ENCODE results near the gene CCDC78. TPM values are rescaled to one million over a fixed set of nuclear protein-coding genes. Genes with fewer than 3 reads are reported as not detected.

The CCDC78 gene
- total RNA-seq, 1 donor from 2014 or later, result not detected

DNA sequence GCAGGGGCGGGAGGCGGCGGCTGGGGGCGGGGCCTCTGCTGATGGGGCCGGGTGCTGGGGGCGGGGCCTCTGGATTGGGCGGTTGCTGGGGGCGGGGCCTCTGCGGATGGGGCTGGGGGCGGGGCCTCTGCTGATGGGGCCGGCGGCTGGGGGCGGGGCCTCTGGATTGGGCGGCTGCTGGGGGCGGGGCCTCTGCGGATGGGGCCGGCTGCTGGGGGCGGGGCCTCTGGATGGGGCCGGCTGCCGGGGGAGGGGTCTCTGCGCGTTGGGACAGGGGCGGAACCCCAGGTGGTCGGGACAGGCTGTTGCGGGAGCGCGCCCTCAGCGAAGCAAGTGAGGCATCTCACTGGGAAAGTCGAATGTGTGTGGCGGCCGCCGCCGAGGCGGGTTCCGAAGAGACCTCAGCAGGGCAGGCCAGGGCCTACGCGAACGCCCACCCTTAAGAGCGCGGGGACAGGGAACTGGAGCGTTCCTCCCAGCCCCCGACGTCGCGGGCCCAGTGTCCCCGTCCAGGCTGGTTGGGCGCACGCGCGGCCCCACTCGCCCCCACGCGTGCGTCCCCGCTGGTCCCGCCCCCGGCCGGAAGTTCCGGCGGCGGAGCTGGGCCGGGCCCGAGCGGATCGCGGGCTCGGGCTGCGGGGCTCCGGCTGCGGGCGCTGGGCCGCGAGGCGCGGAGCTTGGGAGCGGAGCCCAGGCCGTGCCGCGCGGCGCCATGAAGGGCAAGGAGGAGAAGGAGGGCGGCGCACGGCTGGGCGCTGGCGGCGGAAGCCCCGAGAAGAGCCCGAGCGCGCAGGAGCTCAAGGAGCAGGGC lies 46.2 kb downstream of the CCDC78 start, which contains the start of gene STUB1:
STUB1 (plus strand) TSS at position 597 of the 811 bp plus-strand sequence; CDS start at position 713, 116 bp downstream.
- Histone ChIP-seq H3K4me1 (ENCODE audit: control insufficient read depth in 3 of 3, insufficient read depth in 3 of 3, low read length in 3 of 3) (peaks cover 43 to 51% (median 48%) of the 10 kb centered on the region in 3 donors), H3K27ac (ENCODE audit: low read depth, low read length) (peak within 1 kb of the TSS; percentile 79)

DNA sequence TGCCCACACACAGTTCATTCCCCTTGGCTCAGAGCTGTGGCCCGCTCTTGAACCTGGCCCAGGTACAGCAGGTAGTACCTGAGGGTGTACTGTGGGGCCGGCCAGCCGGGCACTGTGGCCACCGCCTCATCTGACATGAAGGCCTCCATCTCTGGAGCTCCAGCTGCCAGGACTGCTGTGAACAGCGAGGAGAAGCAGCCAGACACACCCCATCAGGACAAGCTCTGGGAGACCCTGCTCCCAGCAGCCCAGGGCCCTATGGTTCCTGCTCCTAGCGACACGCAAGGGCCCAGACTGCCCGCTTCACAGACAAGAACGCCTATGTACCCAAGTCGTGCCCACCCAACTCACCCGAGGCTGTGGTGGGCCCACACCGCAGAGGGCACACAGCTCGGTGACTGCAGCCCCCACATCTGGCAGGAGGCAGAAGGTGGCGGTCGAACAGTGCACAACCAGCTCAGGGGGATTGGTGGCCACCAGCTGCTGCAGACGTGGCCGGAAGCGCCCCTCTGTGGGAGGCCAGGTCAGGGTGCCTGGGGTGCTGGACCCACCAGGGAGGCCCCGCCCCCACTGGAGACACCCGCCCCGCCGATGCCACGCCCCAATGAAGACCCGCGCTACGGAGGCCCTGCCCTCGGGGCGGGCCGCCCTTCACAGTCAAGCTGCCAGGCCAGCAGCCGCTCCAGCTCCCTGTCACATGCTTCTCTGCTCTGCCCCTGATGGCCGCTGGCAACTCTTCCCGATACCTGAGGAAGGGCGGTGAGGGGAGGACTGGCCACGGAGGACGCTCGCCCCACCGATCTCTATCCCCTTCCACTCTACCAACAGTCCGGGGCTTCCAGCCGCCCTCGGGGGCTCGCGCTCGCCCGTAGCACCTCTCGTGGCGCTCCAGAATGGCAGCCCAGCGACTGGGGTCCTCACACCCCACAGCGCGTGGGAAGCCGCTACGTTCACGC lies 47.1 kb downstream of the CCDC78 start:
- H3K9me3 ChIP-seq (ENCODE audit: control insufficient read depth in 3 of 3, low read length in 3 of 3), result no peaks in the 10 kb centered on the region
- peaks cover 0 to 16% (median 7%) of the 10 kb centered on the region in 3 donors for H3K27me3 ChIP-seq (ENCODE audit: control insufficient read depth in 3 of 3, insufficient read depth in 3 of 3, low read length in 3 of 3)
- H3K9ac ChIP-seq (ENCODE audit: low read depth in 1 of 3, low read length in 3 of 3), result peak overlapping the region; percentile 51 to 75 (median 56)
- peak overlapping the region; percentile 63 to 70 (median 69) for H3K4me3 ChIP-seq (ENCODE audit: low read length in 3 of 3)
- peak overlapping the region; percentile 71 for H3K27ac ChIP-seq (ENCODE audit: low read depth, low read length)
- peaks cover 16 to 19% (median 18%) of the 10 kb centered on the region in 3 donors for H3K36me3 ChIP-seq (ENCODE audit: control insufficient read depth in 3 of 3, insufficient read depth in 3 of 3, low read length in 3 of 3)
- peaks cover 37 to 48% (median 46%) of the 10 kb centered on the region in 3 donors for H3K4me1 ChIP-seq (ENCODE audit: control insufficient read depth in 3 of 3, insufficient read depth in 3 of 3, low read length in 3 of 3)

More for the DNA sequence above, 46.2 kb downstream of the CCDC78 start, which contains the start of gene STUB1:
- Histone ChIP-seq H3K9ac (ENCODE audit: low read depth in 1 of 3, low read length in 3 of 3) (peak within 1 kb of the TSS; percentile 86 to 93 (median 88)), H3K9me3 (ENCODE audit: control insufficient read depth in 3 of 3, low read length in 3 of 3) (no peaks in the 10 kb centered on the region), H3K27me3 (ENCODE audit: control insufficient read depth in 3 of 3, insufficient read depth in 3 of 3, low read length in 3 of 3) (peaks cover 0 to 13% (median 3%) of the 10 kb centered on the region in 3 donors), H3K36me3 (ENCODE audit: control insufficient read depth in 3 of 3, insufficient read depth in 3 of 3, low read length in 3 of 3) (peaks cover 16 to 19% (median 18%) of the 10 kb centered on the region in 3 donors), H3K4me3 (ENCODE audit: low read length in 3 of 3) (peak within 1 kb of the TSS; percentile 81 to 86 (median 85))

DNA sequence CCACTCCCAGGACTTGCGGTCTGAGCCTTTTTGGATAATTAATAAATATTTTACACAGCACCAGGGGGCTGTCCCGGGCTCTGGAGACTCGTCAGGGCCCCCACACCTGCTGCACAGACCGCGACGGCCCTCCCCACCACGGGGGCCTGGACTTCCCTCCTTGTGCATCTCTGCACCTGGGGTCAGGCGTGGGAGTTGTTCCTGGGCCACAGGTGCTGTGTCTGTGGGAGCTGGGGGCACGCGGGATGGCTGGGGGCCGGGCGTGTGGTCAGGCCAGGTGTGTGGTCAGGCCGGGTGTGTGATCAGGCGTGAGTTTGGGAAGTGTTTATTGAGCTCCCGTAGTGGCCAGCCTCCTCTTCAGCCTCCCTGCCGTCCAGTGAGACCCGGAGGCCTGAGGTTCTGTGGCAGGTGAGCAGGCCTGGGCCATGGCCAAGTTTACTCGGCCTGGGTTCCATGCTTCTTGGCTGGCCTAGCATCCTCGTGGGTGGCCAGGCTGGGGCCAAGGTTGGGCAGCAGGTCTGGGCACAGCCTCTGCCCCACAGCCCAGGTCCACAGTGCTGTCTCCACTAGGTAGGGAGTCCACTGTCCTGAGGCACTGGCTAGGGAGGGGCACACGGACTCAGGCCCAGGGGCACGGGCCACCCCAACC lies 47.9 kb downstream of the CCDC78 start:
- Histone ChIP-seq H3K27me3 (ENCODE audit: control insufficient read depth in 3 of 3, insufficient read depth in 3 of 3, low read length in 3 of 3) (peaks cover 0 to 16% (median 7%) of the 10 kb centered on the region in 3 donors), H3K4me1 (ENCODE audit: control insufficient read depth in 3 of 3, insufficient read depth in 3 of 3, low read length in 3 of 3) (peaks cover 31 to 43% (median 40%) of the 10 kb centered on the region in 3 donors), H3K27ac (ENCODE audit: low read depth, low read length) (no peak overlapping the region), H3K4me3 (ENCODE audit: low read length in 3 of 3) (no peak overlapping the region), H3K36me3 (ENCODE audit: control insufficient read depth in 3 of 3, insufficient read depth in 3 of 3, low read length in 3 of 3) (peaks cover 17 to 24% (median 18%) of the 10 kb centered on the region in 3 donors), H3K9ac (ENCODE audit: low read depth in 1 of 3, low read length in 3 of 3) (no peak overlapping the region), H3K9me3 (ENCODE audit: control insufficient read depth in 3 of 3, low read length in 3 of 3) (no peaks in the 10 kb centered on the region)

DNA sequence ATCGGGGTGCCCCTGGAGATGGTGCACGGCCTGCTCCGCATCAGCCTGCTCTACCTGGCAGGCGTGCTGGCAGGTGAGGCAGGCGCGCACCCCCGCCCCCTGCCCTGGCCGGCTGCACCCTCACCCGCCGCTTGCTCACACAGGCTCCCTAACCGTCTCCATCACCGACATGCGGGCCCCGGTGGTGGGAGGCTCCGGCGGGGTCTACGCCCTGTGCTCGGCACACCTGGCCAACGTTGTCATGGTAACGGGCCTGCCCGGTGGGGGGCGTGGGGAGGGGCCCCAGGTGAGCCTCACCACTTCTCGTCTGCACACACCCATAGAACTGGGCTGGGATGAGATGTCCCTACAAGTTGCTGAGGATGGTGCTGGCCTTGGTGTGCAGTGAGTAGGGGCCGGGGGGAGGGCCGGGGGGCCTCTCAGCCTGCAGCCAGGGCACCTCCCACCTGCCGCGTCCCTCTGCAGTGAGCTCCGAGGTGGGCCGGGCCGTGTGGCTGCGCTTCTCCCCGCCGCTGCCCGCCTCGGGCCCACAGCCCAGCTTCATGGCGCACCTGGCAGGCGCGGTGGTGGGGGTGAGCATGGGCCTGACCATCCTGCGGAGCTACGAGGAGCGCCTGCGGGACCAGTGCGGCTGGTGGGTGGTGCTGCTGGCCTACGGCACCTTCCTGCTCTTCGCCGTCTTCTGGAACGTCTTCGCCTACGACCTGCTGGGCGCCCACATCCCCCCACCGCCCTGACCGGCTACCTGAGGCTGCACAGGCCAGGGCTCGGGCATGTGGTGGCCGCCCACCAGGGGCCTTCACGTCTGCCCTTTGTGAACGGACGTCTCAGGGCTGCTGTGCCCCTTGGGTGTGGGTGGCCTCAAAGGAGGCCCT lies 48.7 kb downstream of the CCDC78 start:
- Histone ChIP-seq H3K4me1 (ENCODE audit: control insufficient read depth in 3 of 3, insufficient read depth in 3 of 3, low read length in 3 of 3) (peaks cover 24 to 35% (median 32%) of the 10 kb centered on the region in 3 donors), H3K4me3 (ENCODE audit: low read length in 3 of 3) (no peak overlapping the region), H3K36me3 (ENCODE audit: control insufficient read depth in 3 of 3, insufficient read depth in 3 of 3, low read length in 3 of 3) (peaks cover 17 to 24% (median 19%) of the 10 kb centered on the region in 3 donors), H3K27ac (ENCODE audit: low read depth, low read length) (no peak overlapping the region), H3K27me3 (ENCODE audit: control insufficient read depth in 3 of 3, insufficient read depth in 3 of 3, low read length in 3 of 3) (peaks cover 0 to 16% (median 7%) of the 10 kb centered on the region in 3 donors), H3K9me3 (ENCODE audit: control insufficient read depth in 3 of 3, low read length in 3 of 3) (no peaks in the 10 kb centered on the region), H3K9ac (ENCODE audit: low read depth in 1 of 3, low read length in 3 of 3) (no peak overlapping the region)

DNA sequence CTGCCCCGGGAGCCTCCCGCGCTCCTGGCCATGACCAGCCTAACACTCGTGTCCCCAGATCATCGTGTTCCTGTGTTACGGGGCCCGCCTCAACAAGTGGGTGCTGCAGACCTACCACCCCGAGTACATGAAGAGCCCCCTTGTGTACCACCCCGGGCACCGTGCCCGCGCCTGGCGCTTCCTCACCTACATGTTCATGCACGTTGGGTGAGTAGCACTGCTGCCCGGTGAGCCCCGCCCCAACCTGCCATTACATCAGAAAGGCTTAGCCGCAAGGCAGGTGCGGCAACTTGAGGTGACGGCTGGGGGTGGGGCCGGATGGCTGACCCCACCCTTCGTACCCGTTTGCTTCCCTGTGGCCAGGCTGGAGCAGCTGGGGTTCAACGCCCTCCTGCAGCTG lies 49.3 kb downstream of the CCDC78 start:
- no peak overlapping the region for H3K9ac ChIP-seq (ENCODE audit: low read depth in 1 of 3, low read length in 3 of 3)
- no peak overlapping the region for H3K27ac ChIP-seq (ENCODE audit: low read depth, low read length)
- H3K4me1 ChIP-seq (ENCODE audit: control insufficient read depth in 3 of 3, insufficient read depth in 3 of 3, low read length in 3 of 3), result peaks cover 18 to 29% (median 26%) of the 10 kb centered on the region in 3 donors
- peaks cover 0 to 16% (median 7%) of the 10 kb centered on the region in 3 donors for H3K27me3 ChIP-seq (ENCODE audit: control insufficient read depth in 3 of 3, insufficient read depth in 3 of 3, low read length in 3 of 3)
- no peaks in the 10 kb centered on the region for H3K9me3 ChIP-seq (ENCODE audit: control insufficient read depth in 3 of 3, low read length in 3 of 3)
- peaks cover 17 to 24% (median 19%) of the 10 kb centered on the region in 3 donors for H3K36me3 ChIP-seq (ENCODE audit: control insufficient read depth in 3 of 3, insufficient read depth in 3 of 3, low read length in 3 of 3)
- no peak overlapping the region for H3K4me3 ChIP-seq (ENCODE audit: low read length in 3 of 3)

DNA sequence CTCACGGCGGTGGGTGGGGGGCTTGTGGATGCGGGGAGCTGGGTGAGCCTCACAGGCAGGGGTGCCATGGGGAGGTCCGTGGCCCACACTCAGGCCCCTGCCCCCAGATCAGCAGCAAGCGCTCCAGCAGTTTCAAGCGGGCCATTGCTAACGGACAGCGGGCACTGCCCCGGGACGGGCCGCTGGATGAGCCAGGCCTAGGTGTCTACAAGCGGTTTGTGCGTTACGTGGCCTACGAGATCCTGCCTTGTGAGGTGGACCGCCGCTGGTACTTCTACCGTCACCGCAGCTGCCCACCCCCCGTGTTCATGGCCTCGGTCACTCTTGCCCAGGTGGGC lies 49.7 kb downstream of the CCDC78 start:
- H3K27me3 ChIP-seq (ENCODE audit: control insufficient read depth in 3 of 3, insufficient read depth in 3 of 3, low read length in 3 of 3), result peaks cover 0 to 16% (median 7%) of the 10 kb centered on the region in 3 donors
- no peak overlapping the region for H3K4me3 ChIP-seq (ENCODE audit: low read length in 3 of 3)
- H3K9me3 ChIP-seq (ENCODE audit: control insufficient read depth in 3 of 3, low read length in 3 of 3), result no peaks in the 10 kb centered on the region
- no peak overlapping the region for H3K9ac ChIP-seq (ENCODE audit: low read depth in 1 of 3, low read length in 3 of 3)
- peaks cover 15 to 25% (median 22%) of the 10 kb centered on the region in 3 donors for H3K4me1 ChIP-seq (ENCODE audit: control insufficient read depth in 3 of 3, insufficient read depth in 3 of 3, low read length in 3 of 3)
- no peak overlapping the region for H3K27ac ChIP-seq (ENCODE audit: low read depth, low read length)
- H3K36me3 ChIP-seq (ENCODE audit: control insufficient read depth in 3 of 3, insufficient read depth in 3 of 3, low read length in 3 of 3), result peaks cover 16 to 23% (median 17%) of the 10 kb centered on the region in 3 donors

DNA sequence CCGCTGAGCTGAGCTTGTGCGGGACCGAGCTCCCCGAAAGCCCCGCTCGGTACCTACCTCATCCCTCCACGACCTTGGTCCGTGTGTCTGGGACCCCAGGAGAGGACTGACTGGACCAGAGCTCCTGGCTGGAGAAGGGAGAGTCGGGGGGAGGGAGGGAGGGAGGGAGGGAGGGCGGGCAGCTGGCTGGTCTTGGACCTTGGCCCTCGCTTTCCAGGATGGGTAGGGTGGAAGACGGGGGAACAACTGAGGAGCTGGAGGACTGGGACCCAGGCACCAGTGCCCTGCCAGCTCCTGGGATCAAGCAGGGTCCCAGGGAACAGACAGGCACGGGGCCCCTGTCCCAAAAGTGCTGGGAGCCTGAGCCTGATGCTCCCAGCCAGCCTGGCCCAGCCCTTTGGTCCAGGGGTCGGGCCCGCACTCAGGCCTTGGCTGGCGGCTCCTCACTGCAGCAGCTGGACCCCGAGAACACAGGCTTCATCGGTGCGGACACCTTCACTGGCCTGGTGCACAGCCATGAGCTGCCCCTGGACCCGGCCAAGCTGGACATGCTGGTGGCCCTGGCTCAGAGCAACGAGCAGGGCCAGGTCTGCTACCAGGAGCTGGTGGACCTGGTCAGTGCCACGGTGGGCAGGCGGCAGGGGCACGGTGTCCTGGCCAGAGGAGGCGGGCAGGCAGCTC lies 50.2 kb downstream of the CCDC78 start:
- Histone ChIP-seq H3K9ac (ENCODE audit: low read depth in 1 of 3, low read length in 3 of 3) (peak overlapping the region in 1 of 3 donors; percentile 57), H3K27ac (ENCODE audit: low read depth, low read length) (no peak overlapping the region), H3K27me3 (ENCODE audit: control insufficient read depth in 3 of 3, insufficient read depth in 3 of 3, low read length in 3 of 3) (peaks cover 0 to 16% (median 7%) of the 10 kb centered on the region in 3 donors), H3K36me3 (ENCODE audit: control insufficient read depth in 3 of 3, insufficient read depth in 3 of 3, low read length in 3 of 3) (peaks cover 17 to 28% (median 21%) of the 10 kb centered on the region in 3 donors), H3K9me3 (ENCODE audit: control insufficient read depth in 3 of 3, low read length in 3 of 3) (no peaks in the 10 kb centered on the region), H3K4me3 (ENCODE audit: low read length in 3 of 3) (no peak overlapping the region), H3K4me1 (ENCODE audit: control insufficient read depth in 3 of 3, insufficient read depth in 3 of 3, low read length in 3 of 3) (peaks cover 10 to 20% (median 17%) of the 10 kb centered on the region in 3 donors)
